HepG2 (cell line): ENCODE results near the gene TAOK3. TPM values are rescaled to one million over a fixed set of nuclear protein-coding genes. Genes with fewer than 3 reads are reported as not detected.

Experiments
- ATAC-seq: fragments of 200-7000 bp; cut with Tn5 transposase; 3 replicates; pipeline ENCODE4 v1.9.1; 2020; ENCODE audit warnings: mild to moderate bottlenecking, moderate library complexity
- BruUV-seq: library from RNA; stranded (reverse); fragments of 400-500 nt; replicated peaks from 2 replicates; lab custom pipeline; 2021; lab: Mats Ljungman, UMichigan
- CTCF ChIA-PET: fragments of 300-600 bp; formaldehyde crosslinking; extraction: SDS; loops from one replicate; lab custom pipeline; 2021; ENCODE audit warnings: low total read pairs, inconsistent platforms, low intra/inter-chr PET ratio; lab: Yijun Ruan, JAX
- POLR2A ChIA-PET: fragments of 350-600 bp; sonication (Branson Sonifier 250); formaldehyde crosslinking; loops from one replicate; lab custom pipeline; 2020; ENCODE audit warnings: antibody characterized with exemption, inconsistent platforms; lab: Yijun Ruan, JAX
- DNase-seq: peaks from one replicate; pipeline ENCODE4 v3.0.0-alpha.2; 2015; ENCODE audit warnings: low spot score
- FAIRE-seq: peaks from 3 replicates; lab custom pipeline; 2011; peaks lifted over from hg19 to GRCh38; lab: Jason Lieb, UNC
- H2AFZ ChIP-seq: one replicate; pipeline ENCODE4 v1.6.1; 2011; ENCODE audit warnings: low read length, inconsistent platforms
- H3K27ac ChIP-seq: fragments of 300-600 bp; 3 replicates; pipeline ENCODE4 v1.8.0; 2011; ENCODE audit warnings: mixed run types, mild to moderate bottlenecking, mixed read lengths, low read length, inconsistent platforms; ENCODE audit not compliant: insufficient read depth; ENCODE audit errors: extremely low read length
- H3K27me3 ChIP-seq, 2 experiments: fragments of 200-600 bp in 1 of 2; 2 replicates in 1 of 2; 3 replicates in 1 of 2; pipeline versions ENCODE4 v1.6.0 to v1.8.0; 2011; ENCODE audit warnings: low read length in 2 of 2, mild to moderate bottlenecking in 2 of 2, moderate library complexity in 2 of 2, inconsistent platforms in 1 of 2; ENCODE audit not compliant: insufficient read depth in 2 of 2, control insufficient read depth in 1 of 2
- H3K36me3 ChIP-seq, 2 experiments: fragments of 200-600 bp in 1 of 2; replicated peaks in 1 of 2; 2 replicates in 1 of 2; 3 replicates in 1 of 2; pipeline versions ENCODE4 v1.5.1 to v1.8.0; 2011; ENCODE audit warnings: low read length in 2 of 2, inconsistent platforms in 1 of 2; ENCODE audit not compliant: insufficient read depth in 2 of 2, control insufficient read depth in 1 of 2
- H3K4me1 ChIP-seq: 2 replicates; pipeline ENCODE4 v1.5.1; 2012; ENCODE audit warnings: low read length, inconsistent platforms; ENCODE audit not compliant: insufficient read depth
- H3K4me2 ChIP-seq: 2 replicates; pipeline ENCODE4 v1.6.0; 2011; ENCODE audit warnings: low read depth, low read length, inconsistent platforms
- H3K4me3 ChIP-seq, 3 experiments: fragments of 200-600 bp in 1 of 3; sonication (generic), shearing (Covaris generic) in 1 of 3; replicated peaks in 1 of 3; 2 replicates each; pipeline ENCODE4 v1.5.1; 2011 to 2016; ENCODE audit warnings: low read length in 3 of 3, inconsistent platforms in 2 of 3, low read depth in 2 of 3, mild to moderate bottlenecking in 2 of 3, control low read depth in 1 of 3, mixed read lengths in 1 of 3; ENCODE audit not compliant: insufficient read depth in 1 of 3
- H3K79me2 ChIP-seq: one replicate; pipeline ENCODE4 v1.6.1; 2011; ENCODE audit warnings: low read length, inconsistent platforms; ENCODE audit not compliant: insufficient read depth
- H3K9ac ChIP-seq: 2 replicates; pipeline ENCODE4 v1.6.0; 2011; ENCODE audit warnings: mild to moderate bottlenecking, low read depth, low read length, inconsistent platforms; ENCODE audit not compliant: insufficient read depth
- H3K9me3 ChIP-seq: 2 replicates; pipeline ENCODE4 v1.5.1; 2012; ENCODE audit warnings: mild to moderate bottlenecking, low read length
- H4K20me1 ChIP-seq: 2 replicates; pipeline ENCODE4 v1.6.0; 2011; ENCODE audit warnings: inconsistent platforms, mild to moderate bottlenecking, low read length, moderate library complexity; ENCODE audit not compliant: insufficient read depth
- CEBPG ChIP-seq: IDR thresholded peaks from 2 replicates; pipeline ENCODE4 v1.6.1; 2016
- CEBPZ ChIP-seq: IDR thresholded peaks from 2 replicates; pipeline ENCODE4 v1.6.1; 2012; ENCODE audit warnings: low read length, improper control_type of control experiment
- CENPT ChIP-seq: sonication (generic); formaldehyde crosslinking; IDR thresholded peaks from 2 replicates; pipeline ENCODE4 v1.8.0; 2022; ENCODE audit warnings: low read depth, mild to moderate bottlenecking, moderate library complexity, missing genetic modification reagents
- CREBL2 ChIP-seq: sonication (generic); formaldehyde crosslinking; IDR thresholded peaks from 2 replicates; pipeline ENCODE4 v1.8.1; 2023; ENCODE audit warnings: missing genetic modification reagents, mild to moderate bottlenecking, borderline replicate concordance
- DBP ChIP-seq: sonication (generic); formaldehyde crosslinking; IDR thresholded peaks from 2 replicates; pipeline ENCODE4 v1.4.0; 2020; ENCODE audit warnings: missing genetic modification reagents; ENCODE audit errors: not compliant biosample characterization
- E2F5 ChIP-seq: sonication (generic); formaldehyde crosslinking; conservative IDR thresholded peaks from 2 replicates; pipeline ENCODE4 v1.4.0; 2020; ENCODE audit warnings: missing genetic modification reagents
- FOXK2 ChIP-seq: fragments of 450-650 bp; IDR thresholded peaks from 2 replicates; pipeline ENCODE4 v1.6.1; 2016
- MAZ ChIP-seq, 2 experiments: sonication (generic) in 1 of 2; formaldehyde crosslinking in 1 of 2; IDR thresholded peaks; 2 replicates each; pipeline versions ENCODE4 v1.5.0 to v1.6.1; 2012 to 2020; ENCODE audit warnings: low read depth in 2 of 2, mild to moderate bottlenecking in 2 of 2, borderline replicate concordance in 1 of 2, improper control_type of control experiment in 1 of 2, low read length in 1 of 2, missing genetic modification reagents in 1 of 2, moderate library complexity in 1 of 2
- POLR2AphosphoS5 ChIP-seq: IDR thresholded peaks from 2 replicates; pipeline ENCODE4 v1.6.1; 2012; ENCODE audit warnings: low read depth, low read length
- SIX1 ChIP-seq: sonication (generic); formaldehyde crosslinking; IDR thresholded peaks from 2 replicates; pipeline ENCODE4 v1.4.0; 2020; ENCODE audit warnings: missing genetic modification reagents, borderline replicate concordance
- SYNCRIP ChIP-seq: fragments of 200-400 bp; formaldehyde crosslinking; IDR thresholded peaks from 2 replicates; pipeline ENCODE4 v1.6.1; 2018; ENCODE audit warnings: mild to moderate bottlenecking, low read depth, low read length; ENCODE audit not compliant: insufficient read depth
- TRIM24 ChIP-seq: sonication (generic); formaldehyde crosslinking; IDR thresholded peaks from 2 replicates; pipeline ENCODE4 v1.8.0; 2022; ENCODE audit warnings: mild to moderate bottlenecking, missing genetic modification reagents
- ZNF468 ChIP-seq: sonication (generic); formaldehyde crosslinking; IDR thresholded peaks from 2 replicates; pipeline ENCODE4 v1.8.0; 2022; ENCODE audit warnings: mild to moderate bottlenecking, moderate library complexity, missing genetic modification reagents
- ZNF782 ChIP-seq: sonication (generic); formaldehyde crosslinking; IDR thresholded peaks from 2 replicates; pipeline ENCODE4 v1.4.0; 2020; ENCODE audit warnings: missing genetic modification reagents, mild to moderate bottlenecking, borderline replicate concordance
- ZNF883 ChIP-seq: sonication (generic); formaldehyde crosslinking; IDR thresholded peaks from 2 replicates; pipeline ENCODE4 v1.5.1; 2020; ENCODE audit warnings: mild to moderate bottlenecking, missing genetic modification reagents; ENCODE audit errors: not compliant biosample characterization
- in situ Hi-C: cut with HindIII; loops from 2 replicates; pipeline ENCODE4 v1.10.0; 2017; ENCODE audit warnings: low pct_unique_long_range_greater_than_20kb; ENCODE audit not compliant: extremely low pct_ligation_motif_present
- intact Hi-C: fragments of 100-400 bp; cut with micrococcal nuclease; formaldehyde crosslinking; loops from one replicate; pipeline ENCODE4 v1.10.0; 2022; ENCODE audit not compliant: unreplicated experiment
- polyA plus RNA-seq, 8 experiments: library from polyadenylated mRNA; depleted of rRNA in 3 of 8; stranded (reverse) in 7 of 8; unstranded in 1 of 8; fragments of >200 nt; fragmentation: Illumina TruSeq in 4 of 8; extraction: Trizol in 4 of 8; gene quantifications; 2 replicates each; pipeline versions ENCODE4 v1.2.1 to v1.2.3, GENCODE V29; 2011 to 2016; ENCODE audit warnings: low read depth in 4 of 8, missing spikeins in 1 of 8, mixed read lengths in 1 of 8; ENCODE audit not compliant: insufficient read depth in 1 of 8
- total RNA-seq, 5 experiments: library from RNA; depleted of rRNA; stranded (reverse); fragments of >200 nt; fragmentation: Illumina TruSeq; extraction: Trizol; gene quantifications; 2 replicates each; pipeline ENCODE4 v1.2.3, GENCODE V29; 2016; ENCODE audit warnings: low read depth in 1 of 5

Gene TAOK3
- total and polyA plus RNA-seq, 2 of the 13 experiments (the other 11 are each of a cell fraction or from before 2014, with no cell fraction given): 10.4 to 12.3 TPM

- DNase-seq: no peak
These were observed 45.7 kb downstream of the TAOK3 start for GRCh38 chr12:118326991-118327390.

More at GRCh38 chr12:118326991-118327390, 45.7 kb downstream of the TAOK3 start:
- BruUV-seq: no TSS peak
- H3K4me1 ChIP-seq: no peaks in the 10 kb centered on the region
- ChIA-PET CTCF (no interaction called here), POLR2A (no interaction called here)
- no peak overlapping the region for H3K27ac ChIP-seq
- H3K27me3 ChIP-seq: no peaks in the 10 kb centered on the region
- no peak for ATAC-seq
- H3K36me3 ChIP-seq: no peaks in the 10 kb centered on the region
- intact Hi-C loops: no loop called here
- no peaks in the 10 kb centered on the region for H3K79me2 ChIP-seq
- no peak overlapping the region for H3K4me2 ChIP-seq
- no peaks in the 10 kb centered on the region for H4K20me1 ChIP-seq
- no peak overlapping the region for H3K4me3 ChIP-seq
- in situ Hi-C loops: no loop called here
- H3K9ac ChIP-seq: no peak overlapping the region
- TF ChIP-seq E2F5 (CRISPR knock-in tag): no peak
- no peak for TF ChIP-seq CENPT (CRISPR knock-in tag)
- TF ChIP-seq FOXK2: no peak
- no peak for TF ChIP-seq SIX1 (CRISPR knock-in tag)
- no peak for TF ChIP-seq TRIM24 (CRISPR knock-in tag)
- no peak for TF ChIP-seq CEBPZ
- TF ChIP-seq DBP (CRISPR knock-in tag): no peak
- no peak for TF ChIP-seq CREBL2
- no peak for TF ChIP-seq MAZ (IDR thresholded peaks at IDR 0.05; ENCODE audit: borderline replicate concordance, low read depth, low read length)
- no peak for TF ChIP-seq MAZ (CRISPR knock-in tag; IDR thresholded peaks at IDR 0.05; ENCODE audit: low read depth)
- no peak for TF ChIP-seq ZNF782 (CRISPR knock-in tag)
- no peak for TF ChIP-seq POLR2AphosphoS5
- TF ChIP-seq CEBPG (CRISPR knock-in tag): no peak
- no peak for TF ChIP-seq SYNCRIP
- TF ChIP-seq ZNF883: no peak
- no peak for TF ChIP-seq ZNF468
- TF ChIP-seq, all 625 proteins: peak for 0
- Histone ChIP-seq H3K9me3 (no peaks in the 10 kb centered on the region), H2AFZ (no peak overlapping the region)
- no peak for FAIRE-seq
